H9 (cell line): ENCODE results near the gene THOC7. TPM values are rescaled to one million over a fixed set of nuclear protein-coding genes. Genes with fewer than 3 reads are reported as not detected.

ENCODE experiments used
- DNase-seq: peaks from one replicate; pipeline ENCODE4 v3.0.0-alpha.2; 2017
- H2AFZ ChIP-seq: one replicate; pipeline ENCODE4 v1.6.1; 2013; ENCODE audit warnings: mild to moderate bottlenecking, low read length, control low read depth, moderate library complexity
- H2AK5ac ChIP-seq: 2 replicates; pipeline ENCODE4 v1.6.1; 2013; ENCODE audit warnings: low read length, control low read depth, mixed read lengths; ENCODE audit not compliant: insufficient read length
- H2BK120ac ChIP-seq: one replicate; pipeline ENCODE4 v1.6.1; 2013; ENCODE audit warnings: low read depth, mild to moderate bottlenecking, low read length, control low read depth, inconsistent platforms; ENCODE audit not compliant: poor library complexity, severe bottlenecking
- H2BK12ac ChIP-seq: 2 replicates; pipeline ENCODE4 v1.6.1; 2013; ENCODE audit warnings: low read length, control low read depth, mixed read lengths, low read depth; ENCODE audit not compliant: insufficient read length
- H2BK15ac ChIP-seq: 2 replicates; pipeline ENCODE4 v1.6.1; 2013; ENCODE audit warnings: low read depth, low read length, control low read depth
- H2BK20ac ChIP-seq: one replicate; pipeline ENCODE4 v1.6.1; 2013; ENCODE audit warnings: low read depth, mild to moderate bottlenecking, low read length, control low read depth, inconsistent platforms; ENCODE audit not compliant: poor library complexity, severe bottlenecking
- H2BK5ac ChIP-seq: 2 replicates; pipeline ENCODE4 v1.6.1; 2013; ENCODE audit warnings: low read length, control low read depth, mixed read lengths; ENCODE audit not compliant: insufficient read length
- H3K14ac ChIP-seq: 2 replicates; pipeline ENCODE4 v1.6.1; 2013; ENCODE audit warnings: low read length, control low read depth; ENCODE audit not compliant: insufficient read depth
- H3K18ac ChIP-seq: 2 replicates; pipeline ENCODE4 v1.6.1; 2013; ENCODE audit warnings: low read depth, mild to moderate bottlenecking, mixed read lengths, low read length, control low read depth; ENCODE audit not compliant: insufficient read length
- H3K23ac ChIP-seq: 2 replicates; pipeline ENCODE4 v1.6.1; 2013; ENCODE audit warnings: low read length, control low read depth, mixed read lengths, low read depth; ENCODE audit not compliant: insufficient read length
- H3K23me2 ChIP-seq: 2 replicates; pipeline ENCODE4 v1.6.1; 2013; ENCODE audit warnings: low read depth, mild to moderate bottlenecking, mixed read lengths, low read length, control low read depth; ENCODE audit not compliant: insufficient read length, poor library complexity, severe bottlenecking
- H3K27ac ChIP-seq: 2 replicates; pipeline ENCODE4 v1.5.1; 2013; ENCODE audit warnings: low read length, control low read depth, mixed read lengths, low read depth; ENCODE audit not compliant: insufficient read length
- H3K27me3 ChIP-seq: 2 replicates; pipeline ENCODE4 v1.6.1; 2013; ENCODE audit warnings: low read length, control low read depth, inconsistent platforms; ENCODE audit not compliant: insufficient read depth
- H3K4ac ChIP-seq: 2 replicates; pipeline ENCODE4 v1.6.1; 2013; ENCODE audit warnings: low read depth, mild to moderate bottlenecking, control low read depth, inconsistent platforms, low read length, moderate library complexity
- H3K4me1 ChIP-seq: 2 replicates; pipeline ENCODE4 v1.6.1; 2013; ENCODE audit warnings: low read length, control low read depth, inconsistent platforms; ENCODE audit not compliant: insufficient read depth
- H3K4me2 ChIP-seq: 2 replicates; pipeline ENCODE4 v1.6.1; 2013; ENCODE audit warnings: low read length, control low read depth, mixed read lengths; ENCODE audit not compliant: insufficient read length, insufficient read depth
- H3K56ac ChIP-seq: 2 replicates; pipeline ENCODE4 v1.6.1; 2013; ENCODE audit warnings: low read depth, mild to moderate bottlenecking, mixed read lengths, low read length, control low read depth; ENCODE audit not compliant: insufficient read length
- H3K79me1 ChIP-seq: 2 replicates; pipeline ENCODE4 v1.6.1; 2013; ENCODE audit warnings: low read depth, mild to moderate bottlenecking, moderate library complexity, low read length, control low read depth, inconsistent platforms; ENCODE audit not compliant: insufficient read depth, poor library complexity, severe bottlenecking
- H3K79me2 ChIP-seq: 2 replicates; pipeline ENCODE4 v1.6.1; 2013; ENCODE audit warnings: low read length, control low read depth, inconsistent platforms; ENCODE audit not compliant: insufficient read depth
- H3K9ac ChIP-seq: 2 replicates; pipeline ENCODE4 v1.6.1; 2013; ENCODE audit warnings: low read length, control low read depth, mixed read lengths; ENCODE audit not compliant: insufficient read length; ENCODE audit errors: extremely low read depth
- H3K9me3 ChIP-seq: one replicate; pipeline ENCODE4 v1.6.1; 2013; ENCODE audit warnings: low read depth, low read length, inconsistent platforms; ENCODE audit not compliant: control insufficient read depth
- H3T11ph ChIP-seq: one replicate; pipeline ENCODE4 v1.6.1; 2013; ENCODE audit warnings: mild to moderate bottlenecking, low read length, control low read depth, inconsistent platforms
- H4K20me1 ChIP-seq: one replicate; pipeline ENCODE4 v1.6.1; 2013; ENCODE audit not compliant: control insufficient read depth, insufficient read length, insufficient read depth
- H4K5ac ChIP-seq: 2 replicates; pipeline ENCODE4 v1.6.1; 2013; ENCODE audit warnings: low read depth, mild to moderate bottlenecking, mixed read lengths, low read length, control low read depth; ENCODE audit not compliant: insufficient read length
- H4K8ac ChIP-seq: replicated peaks from 2 replicates; pipeline ENCODE4 v1.6.1; 2013; ENCODE audit warnings: low read length, control low read depth, mixed read lengths, low read depth; ENCODE audit not compliant: insufficient read length
- H4K91ac ChIP-seq: 2 replicates; pipeline ENCODE4 v1.6.1; 2013; ENCODE audit warnings: low read depth, mild to moderate bottlenecking, moderate library complexity, mixed read lengths, low read length, control low read depth; ENCODE audit not compliant: insufficient read length
- H3K27ac Mint-ChIP-seq, 3 experiments: 2 replicates in 2 of 3; 3 replicates in 1 of 3; pipeline ENCODE4 v1.8.0; 2020 to 2021; ENCODE audit warnings: mixed read lengths in 3 of 3, mild to moderate bottlenecking in 1 of 3, moderate library complexity in 1 of 3
- H3K27me3 Mint-ChIP-seq: 2 replicates; pipeline ENCODE4 v1.8.0; 2021; ENCODE audit warnings: low read depth, mild to moderate bottlenecking, moderate library complexity, mixed read lengths
- H3K36me3 Mint-ChIP-seq, 3 experiments: 2 replicates in 2 of 3; 3 replicates in 1 of 3; pipeline ENCODE4 v1.8.0; 2020 to 2021; ENCODE audit warnings: low read depth in 3 of 3, mixed read lengths in 3 of 3; ENCODE audit not compliant: insufficient read depth in 1 of 3
- H3K4me1 Mint-ChIP-seq, 2 experiments: 2 replicates each; pipeline ENCODE4 v1.8.0; 2020; ENCODE audit warnings: mixed read lengths in 2 of 2
- H3K4me3 Mint-ChIP-seq, 2 experiments: 2 replicates in 1 of 2; 3 replicates in 1 of 2; pipeline ENCODE4 v1.8.0; 2020 to 2021; ENCODE audit warnings: mild to moderate bottlenecking in 2 of 2, mixed read lengths in 2 of 2, moderate library complexity in 1 of 2
- H3K9me3 Mint-ChIP-seq, 2 experiments: 2 replicates in 1 of 2; 3 replicates in 1 of 2; pipeline ENCODE4 v1.8.0; 2020; ENCODE audit warnings: mild to moderate bottlenecking in 2 of 2, mixed read lengths in 2 of 2, moderate library complexity in 1 of 2
- WGBS: extraction: QIAGEN DNeasy Blood & Tissue Kit; methylation state at CpG from one replicate; pipeline ENCODE4 v1.1.7; 2013; ENCODE audit warnings: missing lambda C conversion rate, low lambda C conversion rate, mixed read lengths; ENCODE audit not compliant: insufficient read length; ENCODE audit errors: extremely low coverage; 5-methylcytosine and 5-hydroxymethylcytosine counted together
- total RNA-seq: library from RNA; stranded (reverse); gene quantifications from 2 replicates; pipeline ENCODE4 v1.2.1, GENCODE V29; 2021
- TF ChIP-seq, protein P1 (sequence below): fragments of 200-600 bp; sonication (generic); conservative IDR thresholded peaks from 3 replicates; pipeline ENCODE4 v1.8.0; 2021; ENCODE audit warnings: antibody characterized with exemption, mild to moderate bottlenecking

THOC7 gene
- total RNA-seq, 1 experiment from 2014 or later: 63.3 TPM

DNA sequence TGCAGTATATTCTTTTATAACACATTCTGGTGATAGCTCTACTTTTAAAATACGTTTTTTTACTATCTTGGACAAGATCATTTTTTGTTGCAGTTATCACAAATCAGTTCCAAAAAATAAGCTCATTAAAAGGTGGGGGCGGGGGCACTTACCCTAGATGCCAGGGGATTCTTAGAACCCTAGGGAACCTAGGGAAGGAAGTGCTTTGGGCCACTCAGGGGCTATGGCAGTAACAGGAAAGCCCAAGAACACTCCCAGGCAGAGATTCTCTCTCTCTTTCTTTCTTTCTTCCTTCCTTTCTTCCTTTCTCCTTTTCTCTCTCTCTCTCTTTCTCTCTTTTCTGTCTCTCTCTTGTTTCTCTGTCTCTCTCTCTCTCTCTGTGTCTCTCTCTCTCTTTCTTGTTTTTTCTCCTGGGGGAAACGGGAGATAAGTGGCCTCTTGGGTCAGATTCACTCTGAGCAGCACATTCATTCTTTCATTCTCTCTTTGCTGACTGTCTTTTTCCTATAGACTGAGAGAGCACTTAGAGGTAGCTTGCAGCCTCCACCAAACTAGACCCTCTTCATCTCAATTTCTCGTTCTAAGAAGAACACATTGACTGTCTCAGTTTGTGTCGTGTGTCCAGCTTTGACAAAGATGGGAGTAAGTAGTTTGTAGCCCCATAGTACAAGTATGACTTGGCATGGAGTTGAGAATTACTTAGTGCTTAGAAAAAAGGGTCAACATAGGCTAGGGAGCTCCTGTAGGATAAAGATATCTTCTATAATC, 32.0 kb upstream of the THOC7 start:
- H3K4me1 ChIP-seq: peaks cover 2% of the 10 kb centered on the region; the same call in 1 of the 2 replicates
- H3K4me1 Mint-ChIP-seq: peaks cover 14 to 20% of the 10 kb centered on the region in 2 experiments
- no peak overlapping the region for H2BK120ac ChIP-seq
- no peak overlapping the region for H3K4ac ChIP-seq
- H4K8ac ChIP-seq: no peak overlapping the region
- WGBS: no CpG with 5 or more reads among the region's 5 CpGs
- TF ChIP-seq, protein P1, sequence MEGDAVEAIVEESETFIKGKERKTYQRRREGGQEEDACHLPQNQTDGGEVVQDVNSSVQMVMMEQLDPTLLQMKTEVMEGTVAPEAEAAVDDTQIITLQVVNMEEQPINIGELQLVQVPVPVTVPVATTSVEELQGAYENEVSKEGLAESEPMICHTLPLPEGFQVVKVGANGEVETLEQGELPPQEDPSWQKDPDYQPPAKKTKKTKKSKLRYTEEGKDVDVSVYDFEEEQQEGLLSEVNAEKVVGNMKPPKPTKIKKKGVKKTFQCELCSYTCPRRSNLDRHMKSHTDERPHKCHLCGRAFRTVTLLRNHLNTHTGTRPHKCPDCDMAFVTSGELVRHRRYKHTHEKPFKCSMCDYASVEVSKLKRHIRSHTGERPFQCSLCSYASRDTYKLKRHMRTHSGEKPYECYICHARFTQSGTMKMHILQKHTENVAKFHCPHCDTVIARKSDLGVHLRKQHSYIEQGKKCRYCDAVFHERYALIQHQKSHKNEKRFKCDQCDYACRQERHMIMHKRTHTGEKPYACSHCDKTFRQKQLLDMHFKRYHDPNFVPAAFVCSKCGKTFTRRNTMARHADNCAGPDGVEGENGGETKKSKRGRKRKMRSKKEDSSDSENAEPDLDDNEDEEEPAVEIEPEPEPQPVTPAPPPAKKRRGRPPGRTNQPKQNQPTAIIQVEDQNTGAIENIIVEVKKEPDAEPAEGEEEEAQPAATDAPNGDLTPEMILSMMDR: no peak
- no peak overlapping the region for H2BK5ac ChIP-seq
- no peaks in the 10 kb centered on the region for H3K27me3 Mint-ChIP-seq
- peak overlapping the region; percentile 35 to 84 (median 46); a peak in 6 of 7 replicates for H3K27ac Mint-ChIP-seq
- H2BK20ac ChIP-seq: no peak overlapping the region
- 0 out of 2 replicates have a peak, but pooled peaks cover 2% of the 10 kb centered on the region for H3K79me2 ChIP-seq
- no peaks in the 10 kb centered on the region for H3K27me3 ChIP-seq
- no peak overlapping the region for H3K23ac ChIP-seq
- DNase-seq: no peak
- H3T11ph ChIP-seq: no peak overlapping the region
- no peak overlapping the region for H3K27ac ChIP-seq
- H2BK12ac ChIP-seq: no peak overlapping the region
- no peaks in the 10 kb centered on the region for H3K9me3 Mint-ChIP-seq
- no peak overlapping the region for H4K5ac ChIP-seq
- peaks cover 8 to 18% (median 14%) of the 10 kb centered on the region in 3 experiments; a peak in 6 of 7 replicates for H3K36me3 Mint-ChIP-seq
- no peaks in the 10 kb centered on the region for H3K23me2 ChIP-seq
- H3K4me3 Mint-ChIP-seq: no peak overlapping the region
- no peak overlapping the region for H4K91ac ChIP-seq
- no peak overlapping the region for H3K14ac ChIP-seq
- H3K18ac ChIP-seq: no peak overlapping the region
- no peak overlapping the region for H3K9ac ChIP-seq
- H3K4me2 ChIP-seq: no peak overlapping the region
- H2BK15ac ChIP-seq: no peak overlapping the region
- no peak overlapping the region for H3K56ac ChIP-seq
- no peak overlapping the region for H2AK5ac ChIP-seq
- no peaks in the 10 kb centered on the region for H4K20me1 ChIP-seq
- no peaks in the 10 kb centered on the region for H3K9me3 ChIP-seq
- no peaks in the 10 kb centered on the region for H3K79me1 ChIP-seq
- H2AFZ ChIP-seq: no peak overlapping the region
